Measurements from ENCODE around the gene TMEM179.
A peak's percentile ranks its signal among the peaks of the same experiment; 100 is the strongest.

Gene TMEM179

GRCh38 chr14:104567141-104567956 is 37.2 kb downstream of the TMEM179 start:
- no peak for DNase-seq

GRCh38 chr14:104564744-104565679 is 39.6 kb downstream of the TMEM179 start:
- DNase-seq: no peak

GRCh38 chr14:104563742-104564615 is 40.6 kb downstream of the TMEM179 start:
- DNase-seq: peak; percentile 5 to 32

GRCh38 chr14:104563191-104563741 is 41.3 kb downstream of the TMEM179 start:
- DNase-seq: no peak

- DNase-seq: no peak
Measured at GRCh38 chr14:104562606-104563005, 42.0 kb downstream of the TMEM179 start.

GRCh38 chr14:104561632-104562495 is 42.7 kb downstream of the TMEM179 start:
- no peak for DNase-seq

GRCh38 chr14:104561124-104561557 is 43.4 kb downstream of the TMEM179 start:
- no peak for DNase-seq

- DNase-seq: no peak
Measured at GRCh38 chr14:104560586-104560945, 44.0 kb downstream of the TMEM179 start.

GRCh38 chr14:104559804-104560585 is 44.6 kb downstream of the TMEM179 start:
- no peak for DNase-seq

- DNase-seq: no peak
Measured at GRCh38 chr14:104559028-104559803, 45.4 kb downstream of the TMEM179 start.

- DNase-seq: no peak
Measured at GRCh38 chr14:104558231-104559027, 46.1 kb downstream of the TMEM179 start.

- no peak for DNase-seq
Measured at GRCh38 chr14:104557766-104558165, 46.8 kb downstream of the TMEM179 start.

GRCh38 chr14:104557086-104557485 is 47.5 kb downstream of the TMEM179 start:
- no peak for DNase-seq

GRCh38 chr14:104556256-104557021 is 48.1 kb downstream of the TMEM179 start:
- DNase-seq: no peak

- no peak for DNase-seq
Measured at GRCh38 chr14:104555430-104556255, 48.9 kb downstream of the TMEM179 start.

GRCh38 chr14:104554608-104555429 is 49.8 kb downstream of the TMEM179 start:
- no peak for DNase-seq

All from bone marrow (tissue), 2 donors.